Immature natural killer cell (primary cell): Measurements from ENCODE around the gene SLC4A5. TPM values are rescaled to one million over a fixed set of nuclear protein-coding genes. Genes with fewer than 3 reads are reported as not detected.
"Not testable (repeated sequence)": the region's sequence is repeated elsewhere in the genome, so short reads cannot be mapped to it uniquely, and the experiment has no call there.

Experiments
- DNase-seq, 3 donors: peaks; one replicate each; pipeline ENCODE4 v3.0.0; 2022; ENCODE audit warnings: mixed read lengths in 1 of 3
- H3K27ac Mint-ChIP-seq, 6 donors: one replicate each; pipeline ENCODE4 v1.8.0; 2020; ENCODE audit warnings: mixed read lengths in 6 of 6, mild to moderate bottlenecking in 5 of 6, inconsistent platforms in 4 of 6, moderate library complexity in 3 of 6
- H3K27me3 Mint-ChIP-seq, 3 donors: one replicate each; pipeline ENCODE4 v1.8.0; 2020 to 2021; ENCODE audit warnings: low read depth in 3 of 3, mild to moderate bottlenecking in 3 of 3, mixed read lengths in 3 of 3, moderate library complexity in 3 of 3, inconsistent platforms in 1 of 3
- H3K36me3 Mint-ChIP-seq, 3 donors: one replicate each; pipeline ENCODE4 v1.8.0; 2020; ENCODE audit warnings: mixed read lengths in 3 of 3, inconsistent platforms in 2 of 3, mild to moderate bottlenecking in 2 of 3
- H3K4me1 Mint-ChIP-seq, 2 donors: one replicate each; pipeline ENCODE4 v1.8.0; 2020; ENCODE audit warnings: inconsistent platforms in 2 of 2, mild to moderate bottlenecking in 2 of 2, mixed read lengths in 2 of 2, moderate library complexity in 1 of 2
- H3K4me3 Mint-ChIP-seq, 5 donors: one replicate each; pipeline ENCODE4 v1.8.0; 2020; ENCODE audit warnings: mild to moderate bottlenecking in 5 of 5, mixed read lengths in 5 of 5, inconsistent platforms in 3 of 5, moderate library complexity in 3 of 5
- H3K9me3 Mint-ChIP-seq, 6 donors: one replicate each; pipeline ENCODE4 v1.8.0; 2020; ENCODE audit warnings: mild to moderate bottlenecking in 6 of 6, mixed read lengths in 6 of 6, inconsistent platforms in 4 of 6, moderate library complexity in 3 of 6
- polyA plus RNA-seq, 3 donors: library from polyadenylated mRNA; unstranded; fragments of 300-500 nt; fragmentation: Illumina TruSeq; gene quantifications; one replicate each; pipeline ENCODE4 v1.2.3, GENCODE V29; 2021

SLC4A5 gene
- polyA plus RNA-seq, 3 donors from 2014 or later: not detected

- peaks cover 0 to 8% (median 0%) of the 10 kb centered on the region in 3 donors for H3K27me3 Mint-ChIP-seq
- no peak for DNase-seq
- H3K36me3 Mint-ChIP-seq: no peaks in the 10 kb centered on the region
- no peaks in the 10 kb centered on the region for H3K4me1 Mint-ChIP-seq
- H3K27ac Mint-ChIP-seq: no peak overlapping the region
- no peaks in the 10 kb centered on the region for H3K9me3 Mint-ChIP-seq
- H3K4me3 Mint-ChIP-seq: no peak overlapping the region
These were observed 117.3 kb downstream of the SLC4A5 start for GRCh38 chr2:74225698-74226459.

GRCh38 chr2:74223941-74224770 lies 119.1 kb downstream of the SLC4A5 start:
- Mint-ChIP-seq H3K4me3 (no peak overlapping the region), H3K4me1 (no peaks in the 10 kb centered on the region), H3K36me3 (peaks cover 0 to 2% (median 0%) of the 10 kb centered on the region in 3 donors), H3K27ac (peak overlapping the region in 1 of 6 donors; percentile 14), H3K9me3 (no peaks in the 10 kb centered on the region), H3K27me3 (peaks cover 0 to 8% (median 0%) of the 10 kb centered on the region in 3 donors)
- no peak for DNase-seq

- Mint-ChIP-seq H3K4me1 (no peaks in the 10 kb centered on the region), H3K27ac (no peak overlapping the region), H3K9me3 (no peaks in the 10 kb centered on the region), H3K27me3 (peaks cover 0 to 5% (median 0%) of the 10 kb centered on the region in 3 donors), H3K4me3 (no peak overlapping the region), H3K36me3 (peaks cover 0 to 6% (median 0%) of the 10 kb centered on the region in 3 donors)
- no peak for DNase-seq
These were observed 120.9 kb downstream of the SLC4A5 start for GRCh38 chr2:74222300-74222650.

- Mint-ChIP-seq H3K9me3 (no peaks in the 10 kb centered on the region), H3K27me3 (peaks cover 0 to 5% (median 0%) of the 10 kb centered on the region in 3 donors), H3K36me3 (peaks cover 0 to 6% (median 0%) of the 10 kb centered on the region in 3 donors), H3K4me1 (no peaks in the 10 kb centered on the region), H3K4me3 (no peak overlapping the region), H3K27ac (peak overlapping the region in 1 of 6 donors; percentile 28)
- no peak for DNase-seq
These were observed 121.5 kb downstream of the SLC4A5 start for GRCh38 chr2:74221604-74222299.

- Mint-ChIP-seq H3K27me3 (peaks cover 0 to 5% (median 0%) of the 10 kb centered on the region in 3 donors), H3K4me3 (no peak overlapping the region), H3K9me3 (no peaks in the 10 kb centered on the region), H3K27ac (no peak overlapping the region), H3K36me3 (peaks cover 0 to 6% (median 1%) of the 10 kb centered on the region in 3 donors), H3K4me1 (no peaks in the 10 kb centered on the region)
- DNase-seq: no peak
These were observed 122.1 kb downstream of the SLC4A5 start for GRCh38 chr2:74221091-74221490.

GRCh38 chr2:74219846-74220486 lies 123.2 kb downstream of the SLC4A5 start:
- Mint-ChIP-seq H3K4me3 (no peak overlapping the region), H3K4me1 (no peaks in the 10 kb centered on the region), H3K9me3 (no peaks in the 10 kb centered on the region), H3K27me3 (peaks cover 0 to 3% (median 0%) of the 10 kb centered on the region in 3 donors), H3K36me3 (peaks cover 0 to 6% (median 4%) of the 10 kb centered on the region in 3 donors), H3K27ac (peak overlapping the region in 2 of 6 donors; percentile 72 to 79)
- DNase-seq: no peak

GRCh38 chr2:74216642-74217041 lies 126.6 kb downstream of the SLC4A5 start:
- Mint-ChIP-seq H3K9me3 (no peaks in the 10 kb centered on the region), H3K27me3 (peaks cover 0 to 2% (median 0%) of the 10 kb centered on the region in 3 donors), H3K4me1 (no peaks in the 10 kb centered on the region), H3K4me3 (no peak overlapping the region), H3K36me3 (peaks cover 5 to 13% (median 5%) of the 10 kb centered on the region in 3 donors), H3K27ac (no peak overlapping the region)
- no peak for DNase-seq

- H3K9me3 Mint-ChIP-seq, DNase-seq, H3K27ac Mint-ChIP-seq, H3K4me3 Mint-ChIP-seq, H3K4me1 Mint-ChIP-seq, H3K27me3 Mint-ChIP-seq: not testable (repeated sequence)
- peaks cover 11 to 20% (median 13%) of the 10 kb centered on the region in 3 donors for H3K36me3 Mint-ChIP-seq
These were observed 127.4 kb downstream of the SLC4A5 start for GRCh38 chr2:74215771-74216170.

- Mint-ChIP-seq H3K4me3 (no peak overlapping the region), H3K27ac (no peak overlapping the region), H3K4me1 (peaks cover 7 to 9% of the 10 kb centered on the region in 2 donors), H3K9me3 (no peaks in the 10 kb centered on the region), H3K27me3 (no peaks in the 10 kb centered on the region), H3K36me3 (peaks cover 15 to 28% (median 20%) of the 10 kb centered on the region in 3 donors)
- no peak for DNase-seq
These were observed 130.4 kb downstream of the SLC4A5 start for GRCh38 chr2:74212702-74213410.

- Mint-ChIP-seq H3K27ac (peak overlapping the region; percentile 96 to 98 (median 98)), H3K4me3 (peak overlapping the region; percentile 58 to 81 (median 77)), H3K27me3 (peaks cover 0 to 7% (median 0%) of the 10 kb centered on the region in 3 donors), H3K36me3 (peaks cover 7 to 19% (median 14%) of the 10 kb centered on the region in 3 donors), H3K9me3 (no peaks in the 10 kb centered on the region), H3K4me1 (peaks cover 39 to 46% of the 10 kb centered on the region in 2 donors)
- peak; percentile 73 to 77 (median 76) for DNase-seq
These were observed 137.0 kb downstream of the SLC4A5 start for GRCh38 chr2:74206180-74206688.

- H3K27me3 Mint-ChIP-seq: peaks cover 0 to 7% (median 0%) of the 10 kb centered on the region in 3 donors
- peaks cover 39 to 47% of the 10 kb centered on the region in 2 donors for H3K4me1 Mint-ChIP-seq
- H3K36me3 Mint-ChIP-seq: peaks cover 4 to 15% (median 11%) of the 10 kb centered on the region in 3 donors
- no peaks in the 10 kb centered on the region for H3K9me3 Mint-ChIP-seq
- DNase-seq: peak; percentile 13 to 23 (median 14)
- H3K4me3 Mint-ChIP-seq: peak overlapping the region; percentile 58 to 81 (median 77)
- H3K27ac Mint-ChIP-seq: peak overlapping the region; percentile 96 to 98 (median 98)
These were observed 137.6 kb downstream of the SLC4A5 start for GRCh38 chr2:74205596-74205995.

GRCh38 chr2:74205113-74205512 lies 138.1 kb downstream of the SLC4A5 start:
- H3K27ac Mint-ChIP-seq: peak overlapping the region; percentile 96 to 98 (median 98)
- H3K27me3 Mint-ChIP-seq: peaks cover 0 to 7% (median 0%) of the 10 kb centered on the region in 3 donors
- peak overlapping the region; percentile 58 to 81 (median 77) for H3K4me3 Mint-ChIP-seq
- H3K36me3 Mint-ChIP-seq: peaks cover 4 to 15% (median 11%) of the 10 kb centered on the region in 3 donors
- H3K9me3 Mint-ChIP-seq: no peaks in the 10 kb centered on the region
- H3K4me1 Mint-ChIP-seq: peaks cover 40 to 52% of the 10 kb centered on the region in 2 donors
- DNase-seq: no peak
